ENCODE data around the gene CLDN12. TPM values are rescaled to one million over a fixed set of nuclear protein-coding genes. Genes with fewer than 3 reads are reported as not detected.

CLDN12 gene
- total RNA-seq, 1 donor, result 11.0 TPM

- DNase-seq (ENCODE audit: low read depth in 2 of 3, low spot score in 2 of 3), result no peak
Observed at GRCh38 chr7:90432752-90433151, 29.5 kb downstream of the CLDN12 start.

- DNase-seq (ENCODE audit: low read depth in 2 of 3, low spot score in 2 of 3), result no peak
Observed at GRCh38 chr7:90433221-90433620, 30.0 kb downstream of the CLDN12 start.

GRCh38 chr7:90445633-90446032, 42.4 kb downstream of the CLDN12 start:
- no peak for DNase-seq (ENCODE audit: low read depth in 2 of 3, low spot score in 2 of 3)

GRCh38 chr7:90446137-90446899, 43.1 kb downstream of the CLDN12 start:
- DNase-seq (ENCODE audit: low read depth in 2 of 3, low spot score in 2 of 3), result no peak

GRCh38 chr7:90453259-90453891, 50.1 kb downstream of the CLDN12 start:
- DNase-seq (ENCODE audit: low read depth in 2 of 3, low spot score in 2 of 3), result no peak

- no peak for DNase-seq (ENCODE audit: low read depth in 2 of 3, low spot score in 2 of 3)
Observed at GRCh38 chr7:90453931-90454330, 50.7 kb downstream of the CLDN12 start.

GRCh38 chr7:90455163-90456030, 52.1 kb downstream of the CLDN12 start:
- peak in 2 of 3 donors; percentile 16 to 70 for DNase-seq (ENCODE audit: low read depth in 2 of 3, low spot score in 2 of 3)

- no peak for DNase-seq (ENCODE audit: low read depth in 2 of 3, low spot score in 2 of 3)
Observed at GRCh38 chr7:90458104-90458503, 54.8 kb downstream of the CLDN12 start.

GRCh38 chr7:90459888-90460287, 56.6 kb downstream of the CLDN12 start:
- DNase-seq (ENCODE audit: low read depth in 2 of 3, low spot score in 2 of 3), result no peak

- DNase-seq (ENCODE audit: low read depth in 2 of 3, low spot score in 2 of 3), result no peak
Observed at GRCh38 chr7:90461219-90461618, 58.0 kb downstream of the CLDN12 start.

- peak in 2 of 3 donors; percentile 18 to 55 for DNase-seq (ENCODE audit: low read depth in 2 of 3, low spot score in 2 of 3)
Observed at GRCh38 chr7:90463151-90463628, 59.9 kb downstream of the CLDN12 start.

Other genes with a start within 250 kb of the CLDN12 start
- gene STEAP1, start 249.0 kb upstream of the CLDN12 start, total RNA-seq, result 0.27 TPM
- gene STEAP2, start 191.7 kb upstream of the CLDN12 start, total RNA-seq, result under 0.01 TPM
- 2.4 TPM for gene CFAP69, start 158.3 kb upstream of the CLDN12 start, total RNA-seq
- not detected for gene FAM237B, start 82.2 kb upstream of the CLDN12 start, total RNA-seq
- 3.8 TPM for gene GTPBP10, start 56.7 kb upstream of the CLDN12 start, total RNA-seq
- gene PTTG1IP2, start 66.2 kb downstream of the CLDN12 start, total RNA-seq, result not detected
- gene CDK14, start 192.9 kb downstream of the CLDN12 start, total RNA-seq, result 7.5 TPM

Data from hematopoietic multipotent progenitor cell (in vitro differentiated cells).